Measurements from ENCODE around the gene ZNF26. TPM values are rescaled to one million over a fixed set of nuclear protein-coding genes. Genes with fewer than 3 reads are reported as not detected.
"Not testable (repeated sequence)": the region's sequence is repeated elsewhere in the genome, so short reads cannot be mapped to it uniquely, and the experiment has no call there.

Gene ZNF26
- total and polyA plus RNA-seq, 4 experiments from 2014 or later = 13.7 to 28.2 (median 20.7) TPM

DNA sequence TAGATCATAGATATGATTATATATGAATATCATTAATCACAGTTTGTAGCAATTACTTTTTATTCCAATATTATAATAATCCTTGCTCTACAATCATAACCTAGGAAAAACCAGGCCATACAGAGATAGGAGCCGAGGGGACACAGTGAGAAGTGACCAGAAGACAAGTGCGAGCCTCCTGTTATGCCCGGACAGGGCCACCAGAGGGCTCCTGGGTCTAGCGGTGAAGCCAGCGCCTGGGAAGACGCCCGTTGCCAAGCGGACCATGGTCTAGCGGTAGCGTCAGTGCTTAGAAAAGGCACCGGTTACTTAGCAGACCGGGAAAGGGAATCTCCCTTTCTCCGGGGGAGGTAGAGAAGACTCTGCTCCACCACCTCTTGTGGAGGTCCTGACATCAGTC is 9.3 kb upstream of the ZNF26 start:
- CTCF ChIA-PET (ENCODE audit: partially characterized antibody) = interaction anchor here (1.1 kb wide), 1 partner anchor 9 kb away, joined by 3 read pairs; the partner anchor contains the start of gene ZNF26
- H3K36me3 ChIP-seq (ENCODE audit: insufficient read depth, low read length); H3K4me1 Mint-ChIP-seq; intact Hi-C loops (cut with micrococcal nuclease); H3K4me3 Mint-ChIP-seq; POLR2A ChIA-PET (ENCODE audit: partially characterized antibody); H3K27me3 ChIP-seq (ENCODE audit: insufficient read depth, low read length); H3K4me1 ChIP-seq (ENCODE audit: insufficient read depth, low read length); H3K4me3 ChIP-seq (ENCODE audit: low read length in 2 of 2); H3K36me3 Mint-ChIP-seq; H3K27ac Mint-ChIP-seq; H3K9me3 ChIP-seq (ENCODE audit: control insufficient read depth in 1 of 2, low read length in 2 of 2); H3K27ac ChIP-seq (ENCODE audit: low read depth, low read length); DNase-seq: not testable (repeated sequence)
- peaks cover 0 to 67% (median 32%) of the 10 kb centered on the region in 8 donors for H3K9me3 Mint-ChIP-seq
- H3K27me3 Mint-ChIP-seq = peaks cover 10 to 13% of the 10 kb centered on the region in 2 donors

DNA sequence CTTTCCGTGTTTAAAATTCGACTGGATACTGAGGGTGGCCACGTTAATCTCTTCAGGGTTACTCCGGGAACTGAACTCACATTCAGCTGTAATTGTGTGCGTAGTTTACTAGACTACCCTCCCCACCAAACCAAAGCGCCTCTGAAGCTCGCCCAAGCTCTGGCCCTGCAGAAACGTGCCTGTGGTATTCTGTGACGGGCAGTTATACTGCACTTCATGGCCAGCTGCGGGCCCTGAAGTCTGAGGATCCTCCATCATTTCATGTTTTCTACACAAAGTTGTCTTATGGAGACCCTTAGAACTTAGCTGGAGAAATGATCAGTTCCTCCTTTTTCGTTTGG is 688 bp downstream of the ZNF26 start:
- peaks cover 22% of the 10 kb centered on the region for H3K4me1 ChIP-seq (ENCODE audit: insufficient read depth, low read length)
- ChIA-PET POLR2A (ENCODE audit: partially characterized antibody) (interaction anchor here (0.8 to 3.7 kb wide), 11 partner anchors 10 to 276 kb away, joined by 3 to 43 read pairs (median 17); partner anchors contain the start of genes GOLGA3, PGAM5, ZNF10 and ZNF140), CTCF (ENCODE audit: partially characterized antibody) (interaction anchor here (1.0 to 2.9 kb wide), 3 partner anchors 195 to 218 kb away, joined by 3 to 20 read pairs (median 3); partner anchors contain the start of gene ZNF268)
- peak overlapping the region; percentile 92 to 98 (median 95) for H3K4me3 Mint-ChIP-seq
- H3K27ac ChIP-seq (ENCODE audit: low read depth, low read length) = peak overlapping the region; percentile 77
- intact Hi-C loops (cut with micrococcal nuclease) = loop anchor here (1.0 kb wide), 8 partner anchors 27 to 194 kb away; partner anchors contain the start of genes CHFR, ZNF10, ZNF140 and ZNF268
- peaks cover 24 to 48% (median 33%) of the 10 kb centered on the region in 4 donors for H3K4me1 Mint-ChIP-seq
- no peaks in the 10 kb centered on the region for H3K9me3 ChIP-seq (ENCODE audit: control insufficient read depth in 1 of 2, low read length in 2 of 2)
- H3K36me3 Mint-ChIP-seq = peaks cover 34 to 48% of the 10 kb centered on the region in 2 donors
- peaks cover 0 to 3% of the 10 kb centered on the region in 2 donors for H3K27me3 Mint-ChIP-seq
- no peaks in the 10 kb centered on the region for H3K27me3 ChIP-seq (ENCODE audit: insufficient read depth, low read length)
- DNase-seq = no peak
- H3K4me3 ChIP-seq (ENCODE audit: low read length in 2 of 2) = peak overlapping the region; percentile 58 to 64
- no peaks in the 10 kb centered on the region for H3K36me3 ChIP-seq (ENCODE audit: insufficient read depth, low read length)
- H3K27ac Mint-ChIP-seq = peak overlapping the region; percentile 78 to 97 (median 95)
- H3K9me3 Mint-ChIP-seq = peaks cover 0 to 41% (median 21%) of the 10 kb centered on the region in 8 donors

DNA sequence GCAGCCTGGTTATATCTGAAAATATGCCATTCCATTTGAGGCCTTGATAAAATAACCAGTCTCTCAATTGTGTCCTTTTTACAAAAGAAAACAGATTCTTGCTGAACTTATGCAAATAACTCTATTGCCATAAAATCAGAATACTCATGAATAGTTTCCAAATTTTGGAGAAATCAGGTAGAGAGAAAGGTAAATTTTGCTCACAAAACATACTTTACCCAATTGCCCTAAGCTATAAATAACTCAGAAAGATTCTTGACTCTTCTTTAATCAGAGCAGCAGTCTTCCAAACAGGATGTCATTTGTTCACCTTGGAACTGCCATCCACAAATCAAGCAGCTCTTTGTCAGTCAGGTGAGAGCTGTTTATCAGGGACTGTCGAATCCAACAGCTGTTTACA is 12.6 kb downstream of the ZNF26 start:
- Mint-ChIP-seq H3K36me3 (peaks cover 75 to 78% of the 10 kb centered on the region in 2 donors), H3K4me3 (no peak overlapping the region), H3K4me1 (peaks cover 6 to 18% (median 10%) of the 10 kb centered on the region in 4 donors), H3K27me3 (no peaks in the 10 kb centered on the region), H3K27ac (no peak overlapping the region), H3K9me3 (peaks cover 3 to 97% (median 82%) of the 10 kb centered on the region in 8 donors)
- no peak for DNase-seq
- intact Hi-C loops (cut with micrococcal nuclease) = no loop called here
- Histone ChIP-seq H3K36me3 (ENCODE audit: insufficient read depth, low read length) (peaks cover 21% of the 10 kb centered on the region), H3K27me3 (ENCODE audit: insufficient read depth, low read length) (no peaks in the 10 kb centered on the region), H3K4me3 (ENCODE audit: low read length in 2 of 2) (no peak overlapping the region), H3K9me3 (ENCODE audit: control insufficient read depth in 1 of 2, low read length in 2 of 2) (peaks cover 5 to 67% of the 10 kb centered on the region in 2 donors), H3K4me1 (ENCODE audit: insufficient read depth, low read length) (no peaks in the 10 kb centered on the region), H3K27ac (ENCODE audit: low read depth, low read length) (no peak overlapping the region)
- CTCF ChIA-PET (ENCODE audit: partially characterized antibody) = no interaction called here
- POLR2A ChIA-PET (ENCODE audit: partially characterized antibody) = no interaction called here

DNA sequence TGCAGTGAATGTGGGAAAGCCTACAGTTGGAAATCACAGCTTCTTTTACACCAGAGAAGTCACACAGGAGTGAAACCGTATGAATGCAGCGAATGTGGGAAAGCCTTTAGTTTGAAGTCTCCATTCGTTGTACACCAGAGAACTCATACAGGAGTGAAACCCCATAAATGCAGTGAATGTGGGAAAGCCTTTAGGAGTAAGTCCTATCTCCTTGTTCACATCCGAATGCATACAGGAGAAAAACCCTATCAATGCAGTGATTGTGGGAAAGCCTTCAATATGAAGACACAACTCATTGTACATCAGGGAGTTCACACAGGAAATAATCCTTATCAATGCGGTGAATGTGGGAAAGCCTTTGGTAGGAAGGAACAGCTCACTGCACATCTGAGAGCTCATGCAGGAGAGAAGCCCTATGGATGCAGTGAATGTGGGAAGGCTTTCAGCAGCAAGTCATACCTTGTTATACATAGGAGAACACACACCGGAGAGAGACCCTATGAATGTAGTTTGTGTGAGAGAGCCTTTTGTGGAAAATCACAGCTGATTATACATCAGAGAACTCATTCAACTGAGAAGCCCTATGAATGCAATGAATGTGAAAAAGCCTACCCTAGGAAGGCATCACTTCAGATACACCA is 24.6 kb downstream of the ZNF26 start:
- Mint-ChIP-seq H3K4me1 (peaks cover 0 to 3% (median under 1%) of the 10 kb centered on the region in 4 donors), H3K27ac (peak overlapping the region in 1 of 7 donors; percentile 40), H3K9me3 (peaks cover 0 to 97% (median 83%) of the 10 kb centered on the region in 8 donors), H3K27me3 (no peaks in the 10 kb centered on the region), H3K4me3 (peak overlapping the region in 1 of 8 donors; percentile 41), H3K36me3 (peaks cover 76 to 94% of the 10 kb centered on the region in 2 donors)
- Histone ChIP-seq H3K27me3 (ENCODE audit: insufficient read depth, low read length) (no peaks in the 10 kb centered on the region), H3K9me3 (ENCODE audit: control insufficient read depth in 1 of 2, low read length in 2 of 2) (peaks cover 19 to 76% of the 10 kb centered on the region in 2 donors), H3K4me1 (ENCODE audit: insufficient read depth, low read length) (no peaks in the 10 kb centered on the region), H3K27ac (ENCODE audit: low read depth, low read length) (no peak overlapping the region), H3K4me3 (ENCODE audit: low read length in 2 of 2) (no peak overlapping the region), H3K36me3 (ENCODE audit: insufficient read depth, low read length) (peaks cover 55% of the 10 kb centered on the region)
- DNase-seq = peak in 2 of 5 donors; percentile 3 to 7
- POLR2A ChIA-PET (ENCODE audit: partially characterized antibody) = interaction anchor here (1.2 kb wide), 1 partner anchor 46 kb away, joined by 3 read pairs; no protein-coding TSS in a partner anchor
- intact Hi-C loops (cut with micrococcal nuclease) = no loop called here
- CTCF ChIA-PET (ENCODE audit: partially characterized antibody) = no interaction called here

DNA sequence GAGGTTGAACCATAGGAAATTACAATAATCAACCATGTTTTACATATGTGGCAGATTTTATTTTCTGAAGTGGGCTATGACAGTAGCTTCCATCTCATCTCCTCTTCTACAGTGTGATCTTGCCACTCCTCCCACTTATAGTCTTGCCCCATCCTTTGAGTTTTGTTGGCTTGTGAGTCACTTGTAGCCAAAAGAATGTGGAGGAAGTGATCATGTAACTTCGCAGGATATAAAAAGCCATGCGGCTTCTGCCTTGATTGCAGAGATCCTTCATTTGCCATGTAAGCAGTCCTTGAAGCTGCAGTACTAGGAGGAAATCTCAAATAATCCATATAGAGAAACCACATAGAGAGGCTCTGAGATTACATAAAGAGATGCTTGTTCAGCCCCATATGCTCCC is 37.4 kb downstream of the ZNF26 start:
- ChIA-PET POLR2A (ENCODE audit: partially characterized antibody) (no interaction called here), CTCF (ENCODE audit: partially characterized antibody) (no interaction called here)
- H3K9me3 ChIP-seq (ENCODE audit: control insufficient read depth in 1 of 2, low read length in 2 of 2) = peaks cover 6 to 40% of the 10 kb centered on the region in 2 donors
- Mint-ChIP-seq H3K27me3 (no peaks in the 10 kb centered on the region), H3K9me3 (peaks cover 0 to 87% (median 68%) of the 10 kb centered on the region in 8 donors), H3K4me3 (no peak overlapping the region), H3K27ac (no peak overlapping the region), H3K4me1 (no peaks in the 10 kb centered on the region), H3K36me3 (peaks cover 25 to 26% of the 10 kb centered on the region in 2 donors)
- no peak overlapping the region for H3K4me3 ChIP-seq (ENCODE audit: low read length in 2 of 2)
- no peak overlapping the region for H3K27ac ChIP-seq (ENCODE audit: low read depth, low read length)
- H3K27me3 ChIP-seq (ENCODE audit: insufficient read depth, low read length) = no peaks in the 10 kb centered on the region
- no peaks in the 10 kb centered on the region for H3K36me3 ChIP-seq (ENCODE audit: insufficient read depth, low read length)
- no peaks in the 10 kb centered on the region for H3K4me1 ChIP-seq (ENCODE audit: insufficient read depth, low read length)
- no peak for DNase-seq
- intact Hi-C loops (cut with micrococcal nuclease) = no loop called here

DNA sequence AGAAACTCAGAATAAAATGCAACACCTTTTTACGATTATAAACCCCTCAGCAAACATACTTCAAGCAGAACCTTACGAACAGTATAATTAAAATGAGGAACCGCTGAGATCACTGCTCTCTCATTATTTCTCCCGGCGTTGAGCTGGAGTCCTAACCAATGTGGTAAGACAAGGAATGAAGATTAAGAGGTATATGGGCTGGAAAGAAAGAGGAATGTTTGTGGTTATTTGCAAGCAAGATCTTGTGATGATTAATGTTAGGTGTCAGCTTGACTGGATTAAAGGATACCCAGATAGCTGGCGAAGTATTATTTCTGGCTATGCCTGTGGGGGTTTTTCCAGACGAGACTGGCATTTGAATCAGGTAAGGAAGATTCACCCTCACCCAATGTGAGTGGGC is 40.8 kb downstream of the ZNF26 start:
- Mint-ChIP-seq H3K27me3 (no peaks in the 10 kb centered on the region), H3K36me3 (peaks cover 13% of the 10 kb centered on the region in 2 donors), H3K9me3 (peaks cover 0 to 80% (median 61%) of the 10 kb centered on the region in 8 donors), H3K27ac (no peak overlapping the region), H3K4me1 (no peaks in the 10 kb centered on the region), H3K4me3 (no peak overlapping the region)
- intact Hi-C loops (cut with micrococcal nuclease) = no loop called here
- no peak overlapping the region for H3K27ac ChIP-seq (ENCODE audit: low read depth, low read length)
- ChIA-PET CTCF (ENCODE audit: partially characterized antibody) (no interaction called here), POLR2A (ENCODE audit: partially characterized antibody) (no interaction called here)
- H3K36me3 ChIP-seq (ENCODE audit: insufficient read depth, low read length) = no peaks in the 10 kb centered on the region
- no peaks in the 10 kb centered on the region for H3K4me1 ChIP-seq (ENCODE audit: insufficient read depth, low read length)
- H3K4me3 ChIP-seq (ENCODE audit: low read length in 2 of 2) = no peak overlapping the region
- H3K27me3 ChIP-seq (ENCODE audit: insufficient read depth, low read length) = no peaks in the 10 kb centered on the region
- no peak for DNase-seq
- peaks cover 6 to 34% of the 10 kb centered on the region in 2 donors for H3K9me3 ChIP-seq (ENCODE audit: control insufficient read depth in 1 of 2, low read length in 2 of 2)

DNA sequence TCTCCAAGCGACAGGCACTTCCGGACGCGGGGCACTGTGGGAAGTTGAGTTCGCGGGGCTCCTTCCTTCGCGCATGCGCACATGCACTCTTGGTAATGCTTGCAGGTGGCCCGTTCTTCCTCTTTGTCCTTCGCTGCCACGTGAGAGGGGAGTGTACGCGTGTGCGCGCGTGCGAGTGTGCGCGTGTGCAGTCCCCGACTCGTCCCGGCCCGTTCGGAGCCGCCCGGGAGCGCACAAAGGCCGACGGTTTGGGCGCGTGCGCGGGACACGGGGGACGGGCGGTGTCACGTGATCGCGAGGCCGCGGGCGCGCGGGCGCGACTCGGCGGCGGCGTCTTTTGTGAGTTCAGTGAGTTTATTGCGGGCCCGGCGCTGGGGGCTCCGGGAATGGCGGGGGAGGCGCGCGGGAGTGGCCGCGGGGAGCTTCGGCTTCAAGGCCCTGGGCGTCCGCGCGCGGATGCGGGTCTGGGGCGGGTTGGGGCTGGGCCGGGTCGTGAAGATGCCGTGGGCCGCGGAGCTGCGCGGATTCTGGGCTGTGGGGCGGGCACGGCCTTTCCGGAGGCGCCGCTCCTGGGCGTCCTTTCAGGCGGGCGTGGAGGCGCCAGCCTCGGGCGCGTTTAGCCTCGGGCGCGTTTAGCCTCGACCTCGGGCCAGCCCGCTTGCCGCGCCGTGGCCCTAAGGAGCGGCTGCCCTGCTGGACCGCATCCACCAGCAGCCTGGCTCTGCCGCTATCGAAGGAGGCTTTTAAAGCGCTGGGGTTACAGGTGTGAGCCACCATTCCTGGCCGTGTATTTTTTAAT is 51.2 kb downstream of the ZNF26 start, which contains the start of gene ZNF84:
Gene ZNF84 (plus strand): TSS at position 303 of the 799 bp plus-strand sequence. CDS start 3,959 bp downstream, outside the sequence.
- peaks cover 48 to 50% of the 10 kb centered on the region in 2 donors for H3K36me3 Mint-ChIP-seq
- H3K9me3 Mint-ChIP-seq = peaks cover 2 to 79% (median 72%) of the 10 kb centered on the region in 8 donors
- ChIA-PET CTCF (ENCODE audit: partially characterized antibody) (no interaction called here), POLR2A (ENCODE audit: partially characterized antibody) (interaction anchor here (0.8 to 3.8 kb wide), 12 partner anchors 9 to 150 kb away, joined by 3 to 22 read pairs (median 4); partner anchors contain the start of genes CHFR, ZNF10, ZNF140 and ZNF26)
- peaks cover 13% of the 10 kb centered on the region for H3K36me3 ChIP-seq (ENCODE audit: insufficient read depth, low read length)
- peaks cover 3 to 14% (median 7%) of the 10 kb centered on the region in 4 donors for H3K4me1 Mint-ChIP-seq
- intact Hi-C loops (cut with micrococcal nuclease) = loop anchor here (1.0 to 5.0 kb wide), 8 partner anchors 43 to 275 kb away; partner anchors contain the start of genes ANKLE2, CHFR, GOLGA3 and ZNF10
- H3K4me3 Mint-ChIP-seq = peak within 1 kb of the TSS; percentile 85 to 98 (median 94)
- peak within 1 kb of the TSS; percentile 91 to 98 (median 96) for H3K27ac Mint-ChIP-seq
- peak within 1 kb of the TSS; percentile 77 for H3K27ac ChIP-seq (ENCODE audit: low read depth, low read length)
- H3K9me3 ChIP-seq (ENCODE audit: control insufficient read depth in 1 of 2, low read length in 2 of 2) = peaks cover 10 to 24% of the 10 kb centered on the region in 2 donors
- DNase-seq = peak; percentile 96 to 99 (median 98)
- no peaks in the 10 kb centered on the region for H3K27me3 ChIP-seq (ENCODE audit: insufficient read depth, low read length)
- H3K4me1 ChIP-seq (ENCODE audit: insufficient read depth, low read length) = peaks cover 12% of the 10 kb centered on the region
- H3K4me3 ChIP-seq (ENCODE audit: low read length in 2 of 2) = peak within 1 kb of the TSS in 1 of 2 donors; percentile 54
- H3K27me3 Mint-ChIP-seq = no peaks in the 10 kb centered on the region

Measured in CD4-positive, alpha-beta memory T cell (primary cell).